PC-3 (cell line): ENCODE data around the gene CYP2E1.

Experiments
- CTCF ChIP-seq: fragments of 300-600 bp; sonication (generic); conservative IDR thresholded peaks from 2 replicates; pipeline ENCODE4 v1.5.1; 2017; ENCODE audit warnings: antibody characterized with exemption, low read depth, mild to moderate bottlenecking, low read length
- EZH2phosphoT487 ChIP-seq: fragments of 300-600 bp; sonication (generic); IDR thresholded peaks from 2 replicates; pipeline ENCODE4 v1.6.1; 2018; ENCODE audit warnings: mild to moderate bottlenecking, antibody characterized with exemption, low read length, borderline replicate concordance

- TF ChIP-seq CTCF: no peak
- no peak for TF ChIP-seq EZH2phosphoT487
Observed at GRCh38 chr10:133530506-133530905, 3.3 kb downstream of the CYP2E1 start.
